Mesenteric fat pad (tissue), 1 donor: ENCODE results near the gene NEK9. TPM values are rescaled to one million over a fixed set of nuclear protein-coding genes. Genes with fewer than 3 reads are reported as not detected.

Source experiments
- DNase-seq: peaks from one replicate; pipeline ENCODE4 v3.0.0-alpha.2; 2020; ENCODE audit warnings: low spot score
- total RNA-seq: library from RNA; stranded (reverse); fragmentation: NEBNext Ultra II Directional; extraction: Animal tissue kit (Norgen Biotek cat#: 25700); gene quantifications from one replicate; pipeline ENCODE4 v1.2.1, GENCODE V29; 2021
- donor health status: DM: yes; HTN: yes; CAD: no.

Gene NEK9
- total RNA-seq, 1 donor from 2014 or later, result 105 TPM

DNA sequence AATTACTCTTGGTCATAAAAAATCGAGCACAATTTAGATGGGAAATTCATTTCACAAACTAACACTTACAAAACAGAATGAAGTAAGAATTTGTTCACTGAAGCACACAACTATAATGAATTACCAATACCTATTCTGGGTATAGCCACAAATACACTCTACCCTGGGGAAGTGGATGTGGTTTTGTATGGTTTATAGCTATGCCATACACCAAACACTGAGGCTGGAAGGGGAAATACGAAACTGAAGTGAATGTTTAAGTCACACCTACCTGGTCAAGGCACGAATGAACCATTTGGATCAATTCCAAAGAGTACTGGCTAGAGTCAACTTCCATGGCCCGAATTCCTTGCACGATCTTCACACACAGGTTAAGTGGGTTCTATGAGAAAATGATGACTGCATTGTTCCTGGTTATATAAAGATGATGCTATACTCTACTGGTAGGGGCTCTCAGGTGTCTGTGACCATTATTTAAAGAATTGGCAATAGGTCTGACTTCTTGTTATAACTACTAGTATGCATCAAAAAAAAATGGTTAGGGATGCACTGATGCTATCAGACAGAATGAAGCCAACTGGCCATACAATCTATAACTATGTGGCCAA lies 12.8 kb downstream of the NEK9 start:
- DNase-seq, result no peak

DNA sequence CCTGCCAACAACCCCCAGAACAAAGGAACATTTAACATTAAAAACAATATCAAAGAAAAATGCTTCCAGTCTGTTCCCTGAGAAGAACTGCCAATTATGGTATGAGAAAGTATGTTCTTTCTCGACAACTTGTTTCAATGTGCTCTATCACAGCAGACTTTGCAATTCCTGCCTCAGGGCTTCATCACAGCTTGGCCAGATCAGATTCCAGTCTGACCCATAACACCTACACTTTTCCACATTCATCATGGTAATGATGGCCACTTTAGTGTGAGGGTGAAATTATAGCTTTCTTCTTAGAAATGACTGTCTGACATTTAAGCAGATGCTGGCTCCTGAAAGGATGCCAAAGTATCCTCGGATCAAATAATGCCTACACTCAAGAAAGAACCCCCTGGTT lies 17.0 kb downstream of the NEK9 start:
- DNase-seq, result no peak

DNA sequence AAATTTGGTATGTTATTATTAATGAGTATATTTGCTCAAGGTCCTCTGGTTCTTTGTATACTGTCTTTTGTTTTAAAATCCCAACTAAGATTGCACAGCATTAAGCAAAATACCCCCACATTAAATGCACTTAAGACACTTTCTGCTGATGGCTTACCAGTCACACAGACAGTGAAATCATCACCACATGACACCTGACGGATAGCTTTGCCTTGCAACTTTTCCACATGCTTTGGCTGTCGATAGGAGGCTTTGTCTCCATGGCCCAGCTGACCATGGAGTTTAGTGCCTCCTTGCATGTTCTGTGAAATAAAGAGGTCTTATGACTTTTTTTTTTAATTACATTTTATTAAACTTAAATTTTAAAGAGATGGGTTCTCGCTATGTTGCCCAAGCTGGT lies 19.7 kb downstream of the NEK9 start:
- no peak for DNase-seq

DNA sequence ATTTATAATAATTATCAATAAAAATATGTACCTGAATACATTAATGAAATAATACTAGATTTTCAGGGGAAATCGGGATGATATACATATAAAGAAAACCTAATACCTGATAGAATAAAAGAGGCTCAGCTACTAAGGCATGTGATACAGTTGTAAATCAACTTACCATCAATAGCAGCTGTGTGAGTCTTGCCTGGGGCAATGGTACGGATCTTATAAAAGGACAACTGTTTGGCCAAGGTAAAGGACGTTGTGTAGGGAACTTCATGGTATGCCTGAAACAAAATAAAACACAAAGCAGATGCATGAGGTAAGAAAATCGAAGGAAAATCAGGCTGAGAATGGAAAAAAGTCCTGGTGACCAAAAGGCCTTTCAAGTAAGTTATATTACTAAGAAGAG lies 25.4 kb downstream of the NEK9 start:
- DNase-seq, result no peak

DNA sequence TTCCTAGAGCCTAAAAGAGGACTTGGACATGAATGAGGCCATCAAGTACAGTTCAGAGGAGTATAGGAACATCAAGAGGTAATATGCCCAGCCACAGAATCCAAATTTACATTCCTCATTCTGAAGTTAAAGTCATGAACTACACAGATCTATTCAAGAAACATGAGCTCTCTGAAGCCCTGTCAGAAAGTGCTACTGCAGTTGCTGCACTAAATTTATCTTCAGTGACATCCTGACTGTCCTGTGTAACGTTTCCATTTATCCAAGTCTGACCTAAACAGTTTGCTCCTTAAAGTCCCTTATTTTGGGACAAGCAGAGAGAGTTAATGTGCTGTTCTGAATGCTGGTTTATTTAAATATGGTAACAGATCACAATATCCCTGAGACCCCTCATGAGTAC lies 28.2 kb downstream of the NEK9 start:
- DNase-seq, result no peak

DNA sequence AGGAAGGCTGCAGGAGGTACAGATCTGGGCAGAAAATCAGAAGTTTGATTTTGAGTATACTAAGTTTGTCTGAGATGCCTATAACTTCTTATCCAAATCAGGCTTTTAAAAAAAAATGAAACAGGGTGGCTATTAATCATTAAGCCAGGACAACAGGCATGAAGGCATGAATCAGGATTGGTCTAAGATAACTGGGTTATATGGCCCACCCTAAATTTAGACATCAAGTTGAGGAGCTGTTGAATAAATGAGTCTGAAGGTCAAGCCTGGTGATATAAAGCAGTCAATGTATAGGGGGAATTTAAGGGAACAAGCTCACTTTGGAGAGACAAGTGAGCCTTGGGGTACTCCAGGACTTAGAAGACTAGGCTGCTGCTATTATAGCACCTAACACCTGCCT lies 28.6 kb downstream of the NEK9 start:
- DNase-seq, result no peak

DNA sequence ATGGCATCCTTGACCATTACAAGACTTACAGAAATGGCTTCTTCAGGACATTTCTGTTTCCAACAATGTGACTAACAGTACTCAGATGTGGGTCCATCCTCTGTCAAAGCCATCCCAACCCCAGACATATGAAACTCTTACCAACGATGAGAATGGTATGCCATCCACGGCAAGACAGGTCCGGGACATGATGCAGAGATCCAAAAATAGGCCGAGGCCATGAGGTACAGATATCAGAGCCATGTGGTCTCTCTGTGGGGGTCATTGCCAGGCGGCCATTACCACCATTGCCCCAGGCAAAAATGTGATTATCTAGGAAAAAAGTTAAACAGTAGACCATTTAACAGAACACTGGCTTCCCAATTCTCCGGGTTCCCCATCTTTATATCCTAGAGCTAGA lies 29.9 kb downstream of the NEK9 start:
- no peak for DNase-seq

DNA sequence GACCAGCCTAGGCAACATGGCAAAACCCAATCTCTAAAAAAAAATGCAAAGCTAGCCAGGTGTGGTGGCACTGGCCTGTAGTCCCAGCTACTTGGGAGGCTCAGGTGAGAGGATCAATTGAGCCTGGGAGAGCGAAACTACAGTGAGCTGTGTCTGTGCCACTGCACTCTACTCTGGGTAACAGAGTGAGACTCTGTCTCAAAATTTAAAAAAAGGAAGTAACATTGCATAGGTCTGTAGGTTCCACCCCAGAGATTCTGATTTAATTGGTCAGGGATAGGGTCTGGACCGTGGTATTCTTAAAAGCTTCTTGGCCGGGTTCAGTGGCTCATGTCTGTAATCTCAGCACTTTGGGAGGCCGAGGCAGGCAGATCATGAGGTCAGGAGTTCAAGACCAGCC lies 31.2 kb downstream of the NEK9 start:
- DNase-seq, result no peak

DNA sequence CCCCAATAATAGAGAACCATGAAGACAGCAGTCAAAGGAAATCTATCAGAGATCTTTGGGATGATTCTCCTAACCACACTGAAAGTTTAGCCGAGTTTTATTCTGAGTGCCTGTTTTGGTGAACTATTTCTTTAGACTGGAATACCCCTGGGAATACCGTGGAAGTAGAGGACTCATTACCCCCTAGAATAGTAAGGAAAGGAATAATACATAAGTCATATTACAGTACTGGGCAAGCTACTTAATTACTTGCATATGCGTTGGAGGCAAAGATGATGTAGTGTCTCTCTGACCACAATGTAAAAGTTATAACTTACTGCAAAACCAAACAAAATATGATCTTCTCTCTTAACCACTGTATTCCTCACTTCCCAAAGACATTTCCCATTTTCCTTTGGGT lies 32.0 kb downstream of the NEK9 start:
- no peak for DNase-seq

DNA sequence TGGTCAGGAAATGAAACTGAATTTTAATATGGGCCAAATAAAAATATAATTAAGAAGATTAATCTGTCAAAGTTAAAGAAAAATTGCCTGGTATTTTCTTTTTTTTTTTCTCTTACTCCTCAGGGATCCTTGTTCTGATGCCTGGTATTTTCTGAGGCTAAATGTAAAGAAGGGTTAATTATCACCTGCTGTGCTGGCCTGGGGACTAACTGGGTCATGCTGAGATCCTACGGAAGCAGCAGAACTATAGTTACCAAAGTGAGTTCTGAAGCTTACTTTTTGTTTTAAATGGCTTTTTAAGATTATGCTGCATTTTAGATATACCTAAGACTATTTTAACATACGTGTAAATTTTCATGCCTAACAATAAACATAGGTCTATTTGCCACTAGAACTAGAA lies 34.1 kb downstream of the NEK9 start:
- no peak for DNase-seq

DNA sequence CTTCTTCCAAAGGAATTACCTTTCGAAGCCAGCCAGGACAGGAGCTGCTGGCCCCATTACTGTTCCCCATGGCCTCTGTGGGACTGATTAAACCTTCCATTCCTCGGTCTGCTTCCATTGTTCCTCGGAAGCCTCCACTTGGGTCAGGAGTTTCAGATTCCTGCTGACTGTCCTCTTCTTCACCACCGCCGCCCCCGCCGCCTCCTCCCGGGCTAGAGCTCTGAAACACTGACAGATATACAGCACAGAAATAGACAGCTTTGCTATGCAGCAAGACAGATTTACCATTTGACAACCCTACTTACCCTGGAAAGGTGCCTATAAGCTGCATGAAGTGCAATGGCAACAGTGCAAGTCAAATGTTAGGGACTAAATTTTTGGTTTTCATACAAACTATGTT lies 35.6 kb downstream of the NEK9 start:
- no peak for DNase-seq

DNA sequence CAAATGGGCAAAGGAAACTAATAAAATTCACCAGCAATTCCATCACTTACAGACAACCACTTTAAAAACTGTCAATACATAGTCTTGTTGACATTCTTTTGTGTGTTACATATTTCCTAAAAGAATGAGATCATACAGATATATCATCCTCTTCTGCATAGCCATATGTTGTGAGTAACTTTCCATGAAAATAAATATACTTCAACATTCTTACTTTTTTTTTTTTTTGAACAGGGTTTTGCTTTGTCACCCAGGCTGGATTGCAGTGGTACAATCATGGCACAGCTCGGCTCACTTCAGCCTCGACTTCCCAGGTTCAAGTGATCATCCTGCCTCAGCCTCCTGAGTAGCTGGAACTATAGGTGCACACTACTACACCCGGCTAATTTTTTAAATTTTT lies 36.5 kb downstream of the NEK9 start:
- no peak for DNase-seq

DNA sequence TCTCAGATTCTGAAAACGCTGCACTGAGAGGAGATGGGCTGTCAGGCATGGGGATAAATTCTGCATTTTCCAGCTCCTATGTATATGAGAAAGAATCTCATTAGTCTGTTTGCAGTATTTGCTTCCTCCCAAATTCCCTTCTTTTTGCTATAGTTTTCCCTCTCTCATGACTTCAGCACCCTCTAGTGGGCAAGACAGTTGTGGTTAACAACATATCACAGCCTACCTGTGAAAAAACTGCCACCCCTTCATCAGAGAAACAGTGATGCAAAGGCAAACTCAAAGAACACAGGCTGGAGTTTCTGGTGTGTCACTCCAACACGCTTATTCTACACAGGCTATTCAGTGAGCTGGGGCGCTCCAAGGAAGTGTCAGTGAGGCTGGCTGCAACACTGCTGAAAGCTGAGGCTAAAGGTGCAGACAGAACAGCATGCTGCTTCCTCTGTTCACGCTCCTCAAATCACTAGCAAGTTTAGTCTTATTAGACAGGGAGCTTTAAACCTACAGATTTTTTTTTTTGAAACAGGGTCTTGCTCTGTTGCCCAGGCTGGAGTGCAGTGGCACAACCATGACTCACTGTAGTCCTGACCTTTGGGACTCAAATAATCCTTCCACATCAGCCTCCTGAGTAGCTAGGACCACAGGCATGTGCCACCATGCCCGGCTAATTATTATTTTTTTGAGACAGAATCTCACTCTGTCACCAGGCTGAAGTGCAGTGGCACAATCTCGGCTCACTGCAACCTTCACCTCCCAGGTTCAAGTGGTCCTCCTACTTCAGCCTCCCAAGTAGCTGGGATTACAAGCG lies 38.1 kb downstream of the NEK9 start:
- DNase-seq, result no peak

DNA sequence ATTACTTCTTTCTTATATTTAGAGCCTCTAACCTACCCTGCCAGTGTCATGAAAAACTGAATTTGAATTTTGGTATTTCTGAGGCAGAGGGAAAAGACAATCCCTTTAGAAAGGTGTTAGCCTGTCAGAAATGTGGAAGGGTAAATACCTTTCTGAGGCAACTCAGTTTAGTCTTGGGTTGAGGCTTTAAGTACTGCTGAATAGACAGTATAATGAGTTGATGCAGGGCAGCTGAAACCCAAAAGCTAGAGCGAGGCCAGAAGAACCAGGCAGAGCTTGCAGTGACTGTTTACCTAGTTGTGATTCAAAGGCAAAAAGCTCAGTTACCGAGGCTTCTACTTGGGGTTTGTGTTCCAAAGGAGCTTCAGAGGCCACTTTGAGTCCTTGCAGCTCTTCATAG lies 38.7 kb downstream of the NEK9 start:
- DNase-seq, result no peak

DNA sequence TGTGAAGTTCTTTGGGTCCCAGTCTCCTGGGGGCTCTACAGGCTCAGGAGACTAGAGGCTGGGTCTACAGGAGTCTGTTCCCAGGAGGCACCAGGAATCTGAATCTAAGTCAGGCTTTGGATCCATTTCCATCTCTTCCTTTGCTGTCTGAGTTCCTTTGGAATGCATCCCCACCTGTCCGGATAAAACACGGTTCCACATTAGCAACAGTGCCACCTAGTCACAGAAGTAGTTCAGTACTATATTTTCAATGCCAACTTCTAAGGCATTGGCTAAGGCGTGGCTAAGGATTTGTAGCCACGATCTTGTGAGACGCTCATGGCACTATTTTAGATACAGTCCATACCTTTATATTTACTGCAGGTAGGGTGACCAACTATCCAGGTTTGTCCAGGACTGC lies 42.3 kb downstream of the NEK9 start:
- DNase-seq, result no peak

DNA sequence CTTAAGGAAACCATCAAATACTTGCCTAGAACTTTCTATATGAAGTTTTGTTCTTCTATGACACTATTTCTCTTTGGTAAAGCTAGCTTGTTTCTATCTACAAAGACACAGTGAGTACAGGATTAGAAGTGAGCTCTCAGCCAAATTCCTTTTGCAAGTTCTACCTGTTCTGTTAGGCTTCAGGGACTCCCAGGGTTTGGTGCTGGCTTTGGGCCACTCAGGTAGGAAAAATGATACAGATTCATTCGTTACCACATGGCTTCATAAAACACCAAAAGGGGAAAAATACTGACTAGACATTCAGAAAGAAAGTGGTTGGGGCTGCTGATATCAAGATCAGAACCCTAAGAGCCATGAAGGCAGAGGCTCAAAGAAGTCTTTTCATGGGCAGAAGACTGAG lies 43.6 kb downstream of the NEK9 start:
- no peak for DNase-seq

DNA sequence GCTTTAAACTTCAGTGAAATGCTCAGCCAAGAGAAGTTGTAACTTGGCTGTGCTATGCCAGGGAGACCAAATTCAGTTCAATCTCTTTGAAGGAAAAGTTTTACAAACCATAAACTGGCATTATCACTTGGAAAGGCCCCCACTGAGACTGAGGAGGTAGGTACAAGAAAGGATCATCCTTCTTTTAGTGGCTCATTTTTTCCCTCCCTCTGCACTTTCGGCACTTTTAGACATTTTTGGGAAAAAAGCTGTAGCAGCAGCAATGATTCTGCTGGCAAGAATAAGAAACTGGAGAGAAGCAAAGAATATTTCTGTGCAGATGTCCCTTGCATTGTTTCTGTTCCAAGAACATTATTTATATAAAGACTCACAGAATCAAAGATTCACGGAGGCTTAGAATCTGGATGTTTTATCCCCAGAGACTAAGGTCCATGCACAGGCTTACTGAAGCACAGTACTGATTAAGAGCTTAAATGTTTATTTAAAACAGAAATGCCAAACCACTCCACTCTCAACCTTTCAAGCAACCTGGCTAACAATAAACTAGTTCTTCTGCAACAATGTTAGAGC lies 45.1 kb downstream of the NEK9 start:
- DNase-seq, result no peak

DNA sequence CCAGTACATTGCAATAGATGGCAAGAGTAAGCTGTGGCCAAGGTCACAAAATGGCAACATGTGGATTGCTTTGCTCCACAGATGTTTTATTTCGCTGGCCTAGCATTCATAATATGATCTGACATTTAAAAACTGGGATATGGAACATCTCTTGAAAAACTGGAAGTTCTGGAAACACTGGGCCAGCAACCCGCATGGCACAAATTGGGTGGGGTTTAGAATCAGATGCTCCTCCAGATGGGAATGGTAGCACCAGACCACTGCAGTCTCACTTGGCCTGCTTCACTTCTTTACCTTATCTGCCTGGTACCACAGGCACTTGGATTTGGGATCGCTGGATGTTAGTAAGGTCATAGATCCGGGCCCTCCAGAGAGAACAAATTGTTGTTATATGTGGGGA lies 47.3 kb downstream of the NEK9 start:
- no peak for DNase-seq

DNA sequence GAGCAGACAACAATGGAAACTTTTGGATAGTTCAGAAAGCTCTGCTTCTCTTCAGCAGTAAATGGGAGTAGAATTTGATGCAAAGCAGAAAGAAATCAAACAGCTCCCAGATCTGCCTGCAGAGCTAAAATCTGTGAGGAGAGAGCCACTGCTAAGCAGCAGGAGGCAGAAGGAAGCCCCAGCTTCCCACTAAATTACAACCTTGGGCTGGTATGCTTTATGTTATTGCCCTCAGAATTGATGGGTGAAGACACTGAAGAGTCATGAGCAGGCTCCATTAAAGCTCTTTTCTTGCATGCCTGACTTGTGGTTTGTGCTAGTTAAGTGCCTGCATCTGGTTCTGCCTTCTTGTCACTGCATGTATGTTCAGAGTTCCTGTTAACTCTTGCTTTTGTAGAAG lies 49.1 kb downstream of the NEK9 start:
- no peak for DNase-seq

DNA sequence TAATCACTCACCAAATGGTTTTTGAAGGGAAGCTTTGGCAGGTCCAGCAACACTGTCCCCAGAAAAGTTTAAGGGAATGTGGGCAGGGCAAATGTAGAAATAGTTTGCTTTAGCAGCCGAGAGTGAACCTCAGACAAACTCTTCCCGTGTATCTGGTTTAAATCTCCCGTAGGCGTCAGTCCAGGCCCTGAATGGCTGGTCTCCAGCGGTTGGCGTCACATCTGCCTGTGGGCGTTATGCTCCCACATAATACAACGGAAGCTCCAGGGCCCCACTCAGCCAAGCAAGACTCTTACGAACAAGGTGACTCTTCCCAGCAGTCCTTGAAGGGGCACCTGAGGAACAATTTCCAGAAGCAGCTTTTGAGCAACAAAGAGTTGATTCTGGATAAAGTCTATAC lies 56.5 kb downstream of the NEK9 start:
- no peak for DNase-seq

DNA sequence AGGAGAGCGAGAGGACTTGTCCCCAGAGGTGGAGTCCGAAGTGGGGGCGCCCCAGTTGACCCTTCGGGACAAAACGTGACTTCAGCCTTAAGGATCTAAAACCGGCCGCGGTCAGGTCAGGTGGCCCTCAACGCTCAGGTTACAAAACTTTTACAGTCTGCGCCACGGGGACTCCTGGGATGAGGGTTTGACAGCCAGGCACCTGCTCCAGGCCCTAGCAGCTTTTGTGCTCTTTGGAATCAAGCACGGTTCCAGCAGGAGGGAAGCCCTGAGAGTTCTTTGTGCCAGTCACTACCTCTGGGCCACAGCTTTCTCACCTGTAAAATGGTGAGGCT lies 57.1 kb downstream of the NEK9 start:
- no peak for DNase-seq

DNA sequence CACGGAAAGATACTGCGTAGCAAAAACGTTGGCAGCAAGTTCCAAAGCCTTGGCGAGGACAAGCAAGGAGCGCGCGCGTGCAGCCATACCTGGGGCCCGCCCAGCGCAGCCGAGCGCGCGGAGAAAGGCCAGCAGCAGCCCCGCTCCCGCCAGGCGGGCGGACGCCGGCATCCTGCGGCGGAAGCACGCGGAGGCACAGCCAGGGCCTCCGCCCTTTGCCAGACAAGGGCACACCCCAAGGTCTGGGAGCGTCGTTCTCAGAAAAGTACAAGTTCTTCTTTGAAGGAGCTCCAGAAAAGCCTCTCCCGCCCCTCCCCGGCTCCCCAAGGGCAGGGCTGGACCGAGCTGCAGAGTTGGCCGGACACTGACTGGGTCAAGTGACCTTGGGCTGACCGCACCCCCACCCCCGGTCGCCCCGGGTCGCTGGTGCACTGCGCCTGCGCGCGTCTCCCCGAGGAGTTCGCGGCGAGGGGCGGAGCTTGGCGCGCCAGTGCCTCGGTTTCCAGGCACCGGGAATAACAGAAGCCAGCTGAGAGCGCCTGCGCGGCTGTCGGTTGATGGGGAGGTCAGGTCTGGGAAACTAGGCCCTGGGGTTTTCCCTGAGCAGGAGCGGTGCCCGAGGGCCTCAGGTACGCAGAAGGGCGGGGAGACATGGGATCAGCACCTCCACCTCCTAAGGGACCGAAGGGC lies 57.6 kb downstream of the NEK9 start, which contains the start of gene ZC2HC1C:
ZC2HC1C (plus strand) TSS at position 521 of the 690 bp plus-strand sequence. CDS start 933 bp downstream, outside the sequence.
- DNase-seq, result peak; percentile 99
